Hematopoietic multipotent progenitor cell treated with erythropoietin and hydrocortisone succinate and interleukin-3 and kit ligand, for 6 days (in vitro differentiated cells): ENCODE measurements around the gene SFMBT2.
"Not testable (repeated sequence)": the region's sequence is repeated elsewhere in the genome, so short reads cannot be mapped to it uniquely, and the experiment has no call there.

Experiments used
- DNase-seq: peaks from one replicate; pipeline ENCODE4 v3.0.0-alpha.2; 2015

SFMBT2 gene

DNA sequence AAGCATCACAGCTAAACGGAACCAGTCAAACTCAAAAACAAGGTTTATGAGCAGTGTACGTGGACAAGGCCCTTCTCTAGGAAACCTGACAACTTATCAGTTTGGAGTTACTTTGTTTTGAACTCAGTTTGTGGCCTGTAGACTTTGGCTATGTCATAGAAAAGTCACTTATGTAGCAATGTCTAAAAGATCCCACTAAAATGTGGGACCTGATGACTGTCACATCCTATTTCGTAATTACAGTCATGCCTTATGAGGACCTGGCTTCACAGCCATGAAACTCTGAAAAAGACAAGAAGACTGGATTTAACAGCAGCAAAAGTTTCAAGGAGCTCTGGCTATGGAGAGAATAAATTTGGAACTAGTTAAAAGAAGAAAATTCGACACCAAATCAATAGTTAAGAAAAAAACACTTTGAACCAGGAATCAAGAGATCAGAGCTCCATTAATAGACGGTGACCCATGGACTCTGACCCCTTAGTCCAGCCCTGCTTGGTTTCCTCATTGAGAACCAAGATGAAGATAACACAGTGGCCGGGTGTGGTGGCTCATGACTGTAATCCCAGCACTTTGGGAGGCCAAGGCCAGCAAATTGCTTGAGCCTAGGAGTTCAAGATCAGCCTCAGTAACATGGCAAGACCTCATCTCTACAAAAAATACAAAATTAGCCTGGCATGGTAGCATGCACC, 204.3 kb downstream of the SFMBT2 start:
- DNase-seq, result peak; percentile 20

DNA sequence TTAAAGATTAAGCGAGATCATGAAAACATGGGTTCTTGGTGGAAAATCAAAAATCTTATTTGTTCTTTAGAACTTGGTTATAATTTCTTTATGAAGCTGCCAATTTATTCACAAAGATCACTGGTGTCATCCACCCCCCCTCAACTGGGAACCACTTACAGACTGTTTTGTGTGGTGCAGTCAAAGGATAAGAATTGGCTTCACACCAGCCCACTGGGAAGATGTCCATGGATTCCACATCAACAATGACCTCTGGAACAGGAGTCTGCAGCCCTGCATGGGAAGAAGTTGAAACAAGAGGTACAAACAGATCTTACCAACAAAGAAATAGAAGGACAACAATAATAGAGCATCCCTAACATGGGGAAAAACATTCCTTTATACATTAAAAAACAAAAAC, 205.2 kb downstream of the SFMBT2 start:
- no peak for DNase-seq

DNA sequence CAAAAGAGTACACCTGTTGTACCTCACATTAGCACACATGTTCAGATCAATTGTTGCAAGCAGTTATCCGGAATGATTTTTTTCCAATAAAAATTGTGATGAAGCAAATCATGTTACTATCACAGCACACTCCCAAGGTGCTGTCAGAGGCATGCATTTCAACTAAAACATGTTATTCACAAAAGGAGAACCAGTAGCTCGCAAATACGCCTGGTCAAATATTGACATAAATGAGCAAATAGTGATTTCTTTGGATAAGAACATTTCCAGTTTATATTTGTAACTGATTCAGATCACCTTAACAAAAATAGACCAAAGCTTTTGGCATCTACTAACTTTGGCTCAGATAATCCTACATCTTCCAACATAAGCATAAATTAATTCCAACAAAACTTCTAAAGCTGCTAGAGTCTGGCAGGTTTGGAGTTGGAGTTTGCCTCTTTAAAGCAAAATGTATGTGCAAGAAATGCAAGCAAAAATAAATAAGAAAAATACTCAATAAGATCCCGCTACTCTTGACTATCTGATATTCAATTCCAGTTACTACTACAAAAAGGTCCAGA, 208.0 kb downstream of the SFMBT2 start:
- DNase-seq, result no peak

DNA sequence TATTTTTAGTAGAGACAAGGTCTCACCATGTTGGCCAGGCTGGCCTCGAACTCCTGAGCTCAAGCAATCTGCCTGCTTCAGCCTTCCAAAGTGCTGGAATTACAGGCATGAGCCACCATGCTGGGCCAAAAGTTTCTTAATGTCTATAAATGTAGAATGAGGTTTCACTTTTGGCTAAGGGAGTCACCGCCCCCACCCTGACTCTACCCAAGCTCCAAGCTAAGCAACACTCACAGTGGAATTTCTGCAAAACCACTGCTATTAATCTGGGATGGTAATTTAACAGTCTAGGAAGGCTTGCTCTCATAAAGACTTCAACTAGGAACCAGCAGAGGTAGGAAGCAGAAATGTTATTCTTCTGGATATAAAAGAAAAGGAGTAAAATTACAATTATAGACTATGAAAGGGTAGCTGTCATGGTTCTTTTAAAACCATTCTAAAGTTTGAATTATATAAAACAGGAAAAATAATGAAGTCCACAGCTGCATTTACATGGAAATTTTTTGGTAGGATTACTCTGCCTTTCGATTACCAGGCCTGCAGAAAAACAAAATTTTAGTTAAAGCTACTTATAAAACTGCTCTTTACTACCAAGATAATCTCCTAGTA, 211.6 kb downstream of the SFMBT2 start:
- no peak for DNase-seq

DNA sequence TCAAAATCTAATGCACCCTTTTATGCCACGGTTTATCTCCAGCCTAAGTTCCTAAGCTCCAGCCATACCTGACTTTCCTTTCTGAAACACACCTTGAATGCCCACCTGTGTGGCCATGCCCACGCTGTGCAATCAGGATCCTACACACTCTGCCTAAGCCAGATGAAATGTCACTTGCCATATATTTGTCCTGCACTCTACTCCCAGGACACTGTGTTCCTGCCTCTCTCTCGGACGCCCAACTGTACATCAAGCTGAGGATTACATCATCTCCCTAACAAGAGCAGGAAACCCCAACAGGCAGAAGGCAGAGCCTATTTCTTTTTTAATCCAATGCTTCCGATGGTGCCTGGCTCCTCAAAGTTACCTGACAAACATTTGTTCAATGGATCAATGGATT, 214.6 kb downstream of the SFMBT2 start:
- DNase-seq, result no peak

DNA sequence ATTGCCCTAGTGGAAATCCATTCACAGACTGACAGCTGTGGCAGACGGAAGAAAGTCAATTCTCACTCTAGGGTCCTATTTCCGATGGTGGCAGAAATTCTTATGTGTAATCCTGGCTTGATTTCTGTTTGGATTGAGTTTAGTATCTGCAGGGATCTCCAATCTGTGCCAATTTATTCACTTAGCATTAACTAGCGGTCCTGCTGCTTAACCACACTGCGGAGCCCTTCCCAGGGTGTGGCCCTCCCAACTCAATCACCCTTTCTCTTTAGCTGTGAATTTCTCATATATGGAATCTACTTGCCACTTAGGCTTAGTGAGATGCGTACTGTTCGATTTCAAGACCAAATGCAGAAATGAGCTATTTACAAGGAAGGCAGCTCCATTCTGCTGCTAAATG, 215.7 kb downstream of the SFMBT2 start:
- no peak for DNase-seq

DNA sequence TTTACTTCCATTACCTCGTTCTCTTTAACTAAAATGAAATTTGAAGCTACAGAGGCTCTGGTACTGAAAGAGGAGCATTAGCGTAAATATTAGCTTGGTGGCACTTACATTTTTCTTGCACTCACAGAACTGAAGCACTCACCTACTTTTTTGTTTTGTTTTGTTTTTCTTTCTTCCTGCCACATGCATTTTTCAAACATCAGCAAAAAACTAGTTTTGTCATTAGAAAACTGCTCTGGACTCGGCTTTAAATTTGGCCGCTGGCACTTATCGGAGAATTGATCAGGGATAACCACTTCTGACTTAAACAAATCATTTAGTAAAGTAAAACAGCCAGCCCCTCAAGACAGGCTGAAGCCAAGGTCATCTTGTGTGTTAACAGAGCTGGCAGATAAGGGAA, 216.3 kb downstream of the SFMBT2 start:
- DNase-seq, result no peak

DNA sequence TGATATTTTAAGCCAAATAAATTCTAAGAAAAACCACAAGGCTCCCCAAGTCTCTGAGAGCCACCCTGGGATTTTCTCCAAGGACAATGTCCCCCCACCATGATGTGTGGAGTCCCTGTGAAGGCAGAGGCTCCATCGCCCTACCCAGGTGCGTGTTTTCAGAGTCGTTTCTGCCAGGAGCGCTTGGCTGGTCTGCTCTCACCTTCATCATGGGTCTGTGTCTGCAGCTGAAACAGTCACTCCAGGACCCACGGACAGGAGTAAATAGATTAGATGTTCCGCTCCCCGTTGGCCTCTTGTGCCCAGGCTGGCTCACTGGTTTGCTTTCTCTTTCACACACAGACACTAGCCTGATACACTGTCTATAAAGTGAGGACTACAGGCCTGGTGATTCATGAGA, 217.5 kb downstream of the SFMBT2 start:
- DNase-seq, result no peak

DNA sequence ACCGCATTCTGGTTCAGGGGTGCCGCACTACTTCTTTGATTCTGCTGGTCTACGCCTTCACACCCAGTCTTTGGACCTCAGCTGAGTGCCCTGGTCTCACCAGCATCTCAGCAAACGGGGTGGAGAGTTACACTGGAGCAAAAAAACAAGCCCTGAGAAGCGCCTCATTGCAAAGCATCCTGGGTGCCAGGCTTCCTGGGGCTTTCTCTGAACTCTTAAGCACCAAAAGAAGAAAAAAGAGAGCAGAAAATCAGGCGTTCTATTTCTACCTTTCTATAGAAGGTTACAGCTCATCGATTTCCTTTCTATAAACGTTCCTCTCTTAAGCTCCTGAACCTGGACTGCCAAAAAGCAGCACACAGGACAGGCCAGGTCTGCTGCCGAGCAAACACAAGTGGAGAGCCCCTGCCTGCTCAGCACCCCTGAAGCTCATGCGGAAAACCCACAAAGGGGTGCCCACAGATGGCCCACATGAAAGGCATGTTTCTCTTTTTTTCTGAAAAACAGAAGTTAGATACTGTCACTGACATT, 217.9 kb downstream of the SFMBT2 start:
- peak; percentile 25 for DNase-seq

DNA sequence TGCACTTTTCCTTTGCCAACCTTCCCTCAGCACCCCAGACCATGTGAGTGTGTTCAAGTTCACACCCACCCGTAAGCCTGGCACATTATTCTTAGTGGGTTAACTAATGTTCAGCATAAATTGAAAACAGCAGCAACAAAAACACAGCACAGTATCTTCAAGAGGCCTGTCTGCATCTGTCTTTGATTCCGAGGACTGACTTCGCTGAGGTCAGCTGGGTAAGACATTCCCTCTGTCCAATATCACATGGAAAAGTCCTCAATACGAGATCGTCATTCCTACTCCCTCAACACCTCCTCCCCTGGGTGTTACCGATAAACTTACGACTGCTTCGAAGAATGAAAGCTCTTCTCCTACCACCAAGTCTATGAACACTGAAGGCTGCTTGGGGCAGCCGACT, 218.8 kb downstream of the SFMBT2 start:
- no peak for DNase-seq

DNA sequence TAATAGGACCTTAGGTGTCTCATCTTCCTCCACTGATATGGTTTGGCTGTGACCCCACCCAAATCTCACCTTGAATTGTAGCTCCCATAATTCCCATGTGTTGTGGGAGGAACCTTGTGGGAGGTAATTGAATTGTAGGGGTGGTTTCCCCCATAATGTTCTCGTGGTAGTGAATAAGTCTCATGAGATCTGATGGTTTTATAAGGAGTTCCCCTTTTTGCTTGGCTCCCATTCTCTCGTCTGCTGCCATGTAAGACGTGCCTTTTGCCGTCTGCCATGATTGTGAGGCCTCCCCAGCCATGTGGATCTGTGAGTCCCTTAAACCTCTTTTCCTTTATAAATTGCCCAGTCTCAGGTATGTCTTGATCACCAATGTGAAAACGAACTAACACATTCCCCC, 220.1 kb downstream of the SFMBT2 start:
- DNase-seq, result not testable (repeated sequence)

DNA sequence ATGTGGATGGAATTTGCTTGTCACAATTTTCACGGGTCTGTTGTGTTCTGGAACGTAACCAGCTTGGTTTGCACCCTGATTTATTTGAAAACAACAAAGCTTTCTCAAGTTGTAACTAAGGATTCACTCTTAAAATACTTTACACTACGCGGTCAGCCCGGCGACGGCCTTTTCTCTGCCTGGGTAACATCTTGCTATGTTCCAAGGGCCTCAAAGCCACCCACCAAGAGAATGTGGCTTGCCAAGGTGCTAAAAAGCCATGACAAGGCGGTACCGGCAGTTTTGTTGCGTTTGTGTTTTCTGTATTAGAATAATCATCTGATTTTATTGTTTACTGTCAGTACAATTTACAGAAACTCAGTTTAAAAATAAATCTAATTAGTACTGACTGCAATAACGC, 220.9 kb downstream of the SFMBT2 start:
- no peak for DNase-seq

DNA sequence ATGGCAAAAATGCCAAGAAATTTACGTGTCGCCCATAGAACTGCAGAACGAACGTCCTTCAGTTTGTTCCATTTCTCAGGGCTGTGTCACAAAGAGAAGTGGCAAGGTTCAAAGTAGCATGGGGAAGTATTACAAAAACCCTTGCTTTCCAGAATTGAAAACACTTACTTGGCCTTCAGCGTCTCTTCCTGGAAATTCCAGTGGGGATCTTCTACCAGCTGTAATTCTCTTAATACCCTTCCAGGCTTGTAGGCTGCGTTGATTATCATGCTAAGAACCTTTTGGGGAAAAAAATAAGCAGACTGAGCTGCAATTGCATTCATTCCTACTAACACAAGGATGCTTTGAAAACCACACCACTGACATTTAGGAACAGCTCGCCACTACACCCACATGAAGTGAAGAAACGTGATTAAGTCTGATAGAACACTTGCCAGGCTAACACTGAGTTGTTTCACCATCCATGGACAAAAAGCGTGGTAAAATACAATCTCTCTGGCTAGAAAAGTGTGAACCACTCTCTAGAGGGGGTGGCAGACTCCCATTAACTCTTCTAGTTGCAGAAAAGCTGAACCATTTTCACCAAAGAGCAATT, 222.3 kb downstream of the SFMBT2 start:
- no peak for DNase-seq

DNA sequence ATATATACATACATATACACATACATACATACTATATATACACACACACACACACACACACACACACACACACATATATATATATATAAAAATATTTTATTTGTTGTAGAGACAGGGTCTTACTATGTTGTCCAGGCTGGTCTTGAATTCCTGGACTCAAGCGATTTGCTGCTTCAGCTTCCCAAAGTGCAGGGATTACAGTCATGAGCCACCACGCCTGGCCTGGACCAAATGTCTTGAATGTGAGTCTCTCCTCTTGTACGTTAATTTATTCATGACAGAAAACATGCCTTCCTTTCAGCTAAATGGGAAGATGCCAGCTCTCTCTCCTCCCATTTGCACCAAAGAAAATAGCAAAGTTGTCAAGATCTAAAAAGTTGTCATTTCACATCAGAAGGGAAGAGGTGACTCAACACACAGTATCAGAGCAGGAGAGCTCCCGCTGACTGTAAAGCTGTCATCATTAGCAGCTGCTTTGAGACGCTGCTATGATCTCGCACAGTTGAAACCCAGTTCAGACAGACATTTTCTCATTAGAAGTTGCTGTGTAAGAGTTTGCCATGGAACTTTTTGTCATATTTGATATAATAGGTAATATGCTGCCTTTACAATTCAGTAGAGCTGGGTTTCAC, 224.3 kb downstream of the SFMBT2 start:
- no peak for DNase-seq

DNA sequence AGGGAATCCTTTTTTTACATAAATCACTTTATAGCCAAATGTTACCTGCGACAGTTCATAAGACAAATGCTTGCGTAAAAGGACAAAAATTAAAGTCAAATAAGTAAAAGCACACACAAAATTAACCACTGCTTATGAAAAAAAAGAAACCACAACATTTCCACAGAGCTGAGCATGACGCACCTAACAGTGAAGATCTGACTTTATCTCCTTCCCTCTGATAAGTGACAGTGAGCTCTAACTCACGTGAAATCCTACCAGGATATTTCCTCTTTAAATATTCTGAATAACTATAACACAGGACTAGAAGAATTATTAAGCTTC, 225.5 kb downstream of the SFMBT2 start:
- DNase-seq, result peak; percentile 64

DNA sequence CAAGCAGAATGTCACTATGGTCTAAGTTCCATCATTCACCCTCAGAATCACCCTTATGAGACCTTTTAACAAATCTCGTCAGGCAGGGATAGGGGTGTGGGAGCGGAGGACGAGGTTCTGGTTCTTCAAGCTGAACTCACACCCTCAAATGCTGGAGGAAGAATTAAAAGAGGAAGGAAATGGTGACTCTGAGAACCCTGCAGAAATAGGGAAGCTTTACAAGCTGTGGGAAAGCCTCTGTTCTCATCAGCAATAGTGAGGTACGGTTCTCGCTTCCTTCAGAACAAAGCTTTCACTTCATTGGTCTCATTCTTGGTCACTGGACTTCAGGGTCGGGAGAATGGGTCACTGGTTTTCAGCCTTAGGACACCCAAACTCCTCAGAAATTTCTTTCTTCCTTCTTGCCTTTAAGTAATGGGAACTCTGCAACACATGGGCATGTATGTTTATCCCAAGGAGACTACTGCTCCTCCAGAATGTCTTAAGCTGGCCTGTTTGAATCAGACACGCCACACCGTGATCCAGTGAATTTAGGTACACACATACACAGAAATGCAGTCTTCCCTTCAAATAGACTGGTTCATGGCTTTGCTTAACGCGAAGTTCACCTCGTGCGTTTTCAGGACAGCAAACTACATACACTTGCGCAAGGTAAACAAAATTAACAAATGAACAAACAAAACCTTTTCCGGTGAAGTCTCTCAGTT, 226.0 kb downstream of the SFMBT2 start:
- peak; percentile 70 for DNase-seq

DNA sequence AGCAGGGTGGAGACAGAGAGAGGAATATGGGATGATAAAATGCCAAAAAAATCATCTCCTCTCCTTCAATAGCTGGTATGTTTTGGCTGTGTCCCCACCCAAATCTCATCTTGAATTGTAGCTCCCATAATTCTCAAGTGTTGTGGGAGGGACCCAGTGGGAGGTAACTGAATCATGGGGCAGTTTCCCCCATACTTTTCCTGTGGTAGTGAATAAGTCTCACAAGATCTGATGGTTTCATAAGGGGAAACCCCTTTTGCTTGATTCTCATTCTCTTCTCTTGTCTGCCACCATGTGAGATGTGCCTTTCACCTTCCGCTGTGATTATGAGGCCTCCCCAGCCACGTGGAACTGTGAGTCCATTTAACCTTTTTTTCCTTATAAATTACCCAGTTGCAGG, 226.7 kb downstream of the SFMBT2 start:
- not testable (repeated sequence) for DNase-seq

DNA sequence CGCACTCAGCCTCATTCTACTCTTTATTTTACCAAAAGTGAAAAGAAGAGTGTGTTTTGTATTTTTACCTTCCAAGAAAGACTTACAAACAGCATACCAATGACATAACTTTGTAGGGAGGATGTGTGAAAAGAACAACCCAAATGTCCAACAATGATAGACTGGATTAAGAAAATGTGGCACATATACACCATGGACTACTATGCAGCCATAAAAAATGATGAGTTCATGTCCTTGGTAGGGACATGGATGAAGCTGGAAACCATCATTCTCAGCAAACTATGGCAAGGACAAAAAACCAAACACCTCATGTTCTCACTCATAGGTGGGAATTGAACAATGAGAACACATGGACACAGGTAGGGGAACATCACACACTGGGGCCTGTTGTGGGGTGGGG, 228.5 kb downstream of the SFMBT2 start:
- DNase-seq, result not testable (repeated sequence)

DNA sequence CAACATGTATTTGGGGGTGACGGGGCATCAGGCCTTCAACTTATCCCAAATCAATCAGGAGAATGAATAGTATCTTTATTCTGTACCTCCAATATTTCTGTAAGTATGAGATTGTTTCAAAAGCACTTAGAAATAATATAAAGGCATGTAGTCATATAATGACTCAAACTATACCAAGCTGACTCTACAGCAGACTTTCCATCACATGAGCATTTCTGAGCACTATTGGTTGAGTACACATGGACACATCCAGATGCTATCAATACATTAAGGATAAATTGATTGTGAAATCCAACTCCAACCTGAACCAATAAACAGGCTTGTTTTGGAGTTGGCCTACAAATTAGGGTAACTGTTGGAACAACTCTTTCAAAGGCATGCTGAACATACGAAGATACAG, 229.4 kb downstream of the SFMBT2 start:
- no peak for DNase-seq

DNA sequence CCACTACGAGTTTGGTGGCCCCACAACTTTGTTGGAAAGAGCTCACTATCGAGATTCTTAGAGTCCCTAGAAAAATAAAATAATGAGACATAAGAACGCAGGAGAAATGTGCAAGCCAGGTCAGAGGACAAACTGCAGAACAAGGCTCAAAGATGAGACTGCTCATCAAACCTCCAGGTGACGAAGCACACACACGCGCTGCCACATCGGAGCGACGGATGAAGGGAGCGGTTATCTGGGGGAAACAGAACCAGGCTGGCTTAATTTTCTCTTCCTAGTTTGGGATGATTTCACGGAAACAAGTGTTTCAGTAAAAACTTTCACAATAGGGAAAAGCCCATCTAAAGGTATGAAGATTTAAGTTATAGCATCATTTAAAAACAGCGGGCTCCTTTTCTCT, 231.3 kb downstream of the SFMBT2 start:
- no peak for DNase-seq

DNA sequence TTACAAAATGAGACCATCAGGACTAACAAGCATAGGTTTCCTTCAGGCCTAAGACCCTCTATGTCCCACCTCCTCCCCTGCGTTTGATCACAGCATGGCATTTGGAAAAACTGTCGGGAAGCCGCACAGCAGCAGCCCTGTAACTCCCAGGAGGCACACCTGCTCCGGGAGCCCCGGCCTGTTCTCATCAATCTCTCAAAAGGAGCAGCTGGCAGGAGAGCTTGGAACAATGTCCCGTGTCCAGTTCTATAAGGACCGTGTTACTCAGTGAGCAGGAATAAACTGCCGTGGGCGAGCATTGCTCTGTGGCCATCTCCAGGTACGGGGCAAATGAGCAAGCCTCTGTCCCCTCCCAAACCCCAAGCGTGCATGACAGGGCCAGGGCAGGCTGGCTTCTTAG, 236.9 kb downstream of the SFMBT2 start:
- no peak for DNase-seq

DNA sequence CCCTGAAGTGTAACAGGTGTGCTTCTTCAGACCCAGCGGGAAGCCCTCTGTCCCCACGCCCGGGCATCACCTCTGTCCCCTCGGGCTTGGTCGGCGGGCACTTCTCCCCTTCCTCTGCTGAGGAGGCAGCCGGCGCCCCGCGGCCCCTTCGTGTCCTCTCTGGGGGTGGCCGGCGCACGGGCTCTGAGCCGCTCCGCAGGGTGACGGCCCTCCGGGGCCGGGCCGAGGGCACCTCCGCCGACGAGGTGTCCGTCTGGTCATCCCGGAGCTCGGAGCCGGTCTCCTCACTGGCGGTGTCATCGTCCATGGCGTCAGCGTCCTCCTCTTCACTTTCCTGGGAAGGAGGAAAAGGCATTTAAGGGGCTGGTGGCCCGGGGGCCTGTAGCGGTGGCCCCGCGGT, 239.0 kb downstream of the SFMBT2 start:
- no peak for DNase-seq
